HG03280 (cell line): Measurements from ENCODE around the gene TTC5.
A peak's percentile ranks its signal among the peaks of the same experiment; 100 is the strongest.
"Not testable (repeated sequence)": the region's sequence is repeated elsewhere in the genome, so short reads cannot be mapped to it uniquely, and the experiment has no call there.

ENCODE experiments used
- ATAC-seq: cut with Tn5 transposase; IDR thresholded peaks from one replicate; pipeline ENCODE4 v1.9.1; 2021; ENCODE audit warnings: mild to moderate bottlenecking, moderate library complexity; ENCODE audit not compliant: unreplicated experiment

TTC5 gene, protein sequence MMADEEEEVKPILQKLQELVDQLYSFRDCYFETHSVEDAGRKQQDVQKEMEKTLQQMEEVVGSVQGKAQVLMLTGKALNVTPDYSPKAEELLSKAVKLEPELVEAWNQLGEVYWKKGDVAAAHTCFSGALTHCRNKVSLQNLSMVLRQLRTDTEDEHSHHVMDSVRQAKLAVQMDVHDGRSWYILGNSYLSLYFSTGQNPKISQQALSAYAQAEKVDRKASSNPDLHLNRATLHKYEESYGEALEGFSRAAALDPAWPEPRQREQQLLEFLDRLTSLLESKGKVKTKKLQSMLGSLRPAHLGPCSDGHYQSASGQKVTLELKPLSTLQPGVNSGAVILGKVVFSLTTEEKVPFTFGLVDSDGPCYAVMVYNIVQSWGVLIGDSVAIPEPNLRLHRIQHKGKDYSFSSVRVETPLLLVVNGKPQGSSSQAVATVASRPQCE

DNA sequence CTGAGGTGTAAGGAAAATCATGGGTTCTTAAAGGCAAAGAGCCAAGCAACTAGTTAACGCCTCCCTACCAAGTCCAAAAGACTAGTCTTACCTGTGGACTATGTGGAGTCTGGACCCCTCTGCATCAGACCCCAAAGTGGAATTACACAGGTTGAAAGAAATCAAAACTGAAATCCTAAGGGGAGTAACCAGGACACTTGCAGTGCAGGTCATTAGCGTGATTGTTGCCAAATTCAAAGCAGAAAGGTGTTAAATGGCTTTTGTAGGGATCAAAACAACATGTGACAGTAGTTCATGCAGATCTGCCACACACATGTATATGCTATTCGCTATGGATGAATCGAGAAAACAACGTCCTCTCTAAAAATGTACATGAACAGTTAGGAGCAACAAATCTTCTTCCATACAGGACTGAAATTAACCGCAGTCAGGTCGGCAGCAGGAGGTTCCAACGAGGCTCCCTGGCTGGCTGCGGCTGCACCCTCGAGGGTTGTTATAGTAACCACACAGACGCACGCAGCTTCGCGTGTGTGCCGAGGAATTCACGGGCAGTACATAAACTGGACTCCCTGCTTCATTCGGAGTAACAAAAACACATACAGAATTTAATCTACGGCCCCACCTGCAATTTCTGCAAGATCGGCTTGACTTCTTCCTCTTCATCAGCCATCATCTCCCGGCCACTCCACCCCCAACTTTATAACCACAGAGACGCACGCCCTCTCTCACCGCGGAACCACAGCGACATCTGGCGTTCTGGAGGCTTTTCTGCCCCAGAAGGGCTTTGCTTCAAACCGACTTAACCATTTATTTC, at the start of gene TTC5:
Gene TTC5, minus strand, starts transcription at position 687 of the 814 bp plus-strand sequence. Its CDS starts 14 bp downstream, at position 673.
- ATAC-seq: peak; percentile 94

DNA sequence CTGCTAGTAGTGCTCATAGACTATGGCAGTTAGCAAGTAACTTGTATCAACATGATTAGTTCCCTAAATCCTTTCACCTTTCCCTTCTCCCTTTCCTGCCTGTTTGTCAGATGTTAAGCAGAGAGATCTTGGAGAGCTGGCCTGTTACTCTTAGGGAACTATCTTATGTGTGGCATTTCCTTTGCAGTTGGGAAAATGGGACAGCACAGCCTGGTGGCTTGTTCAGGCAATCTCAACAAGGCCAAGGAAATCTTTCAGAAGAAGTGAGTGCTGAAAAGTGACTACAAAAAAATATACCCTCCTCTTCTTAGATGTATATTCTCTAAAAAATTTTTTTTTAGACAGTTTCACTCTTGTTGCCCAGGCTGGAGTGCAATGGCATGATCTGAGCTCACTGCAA, 45.1 kb upstream of the TTC5 start:
- no peak for ATAC-seq

DNA sequence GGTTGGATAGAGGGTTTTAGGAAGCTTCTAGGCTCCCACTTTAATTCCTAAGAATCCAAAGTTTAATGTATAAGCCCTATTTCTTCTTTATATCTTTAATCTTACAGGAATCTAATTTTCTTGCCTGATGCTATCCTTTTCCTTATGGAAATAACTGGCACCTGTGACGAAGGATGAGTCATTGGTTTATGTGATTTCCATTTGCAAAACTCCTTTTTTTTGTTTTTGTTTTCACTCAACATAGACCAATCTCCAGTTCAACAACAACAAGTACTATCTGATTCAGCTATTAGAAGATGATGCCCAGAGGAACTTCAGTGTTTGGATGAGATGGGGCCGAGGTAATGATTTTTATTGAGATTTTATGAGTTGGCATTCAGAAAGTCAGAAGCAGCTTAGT, 44.5 kb upstream of the TTC5 start:
- ATAC-seq: no peak

DNA sequence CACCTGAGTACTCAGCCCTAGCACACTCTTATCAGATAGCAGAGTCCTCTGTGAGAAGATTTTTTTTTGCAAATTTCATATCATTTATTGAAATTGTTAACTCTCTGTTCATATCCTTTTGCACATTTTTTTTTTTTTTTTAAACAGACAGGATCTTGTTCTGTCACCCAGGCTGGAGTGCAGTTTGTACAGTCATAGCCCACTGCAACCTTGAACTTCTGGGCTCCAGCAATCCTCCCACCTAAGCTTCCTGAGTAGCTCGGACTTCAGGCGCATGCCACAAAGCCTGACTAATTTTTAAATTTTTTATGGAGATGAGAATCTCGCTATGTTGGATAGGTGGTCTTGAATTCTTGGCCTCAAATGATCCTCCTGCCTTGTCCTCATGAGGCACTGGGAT, 42.0 kb upstream of the TTC5 start:
- ATAC-seq: no peak

DNA sequence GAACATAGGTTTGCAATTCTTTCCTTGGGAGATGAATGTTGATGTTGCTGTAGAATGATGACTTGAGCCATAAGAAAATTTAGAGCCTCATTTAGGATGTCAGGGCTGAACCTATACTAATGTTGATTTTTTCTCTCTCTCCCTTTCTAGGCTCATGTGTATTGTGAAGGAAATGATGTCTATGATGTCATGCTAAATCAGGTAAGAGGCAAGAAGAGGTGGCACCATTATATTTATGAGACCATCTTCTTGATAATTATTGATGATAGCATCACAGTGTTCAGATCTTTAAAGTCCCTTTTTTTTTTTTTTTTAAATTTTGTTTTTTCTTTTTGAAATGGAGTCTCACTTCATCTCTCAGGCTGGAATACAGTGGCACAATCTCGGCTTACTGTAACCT, 41.0 kb upstream of the TTC5 start:
- no peak for ATAC-seq

DNA sequence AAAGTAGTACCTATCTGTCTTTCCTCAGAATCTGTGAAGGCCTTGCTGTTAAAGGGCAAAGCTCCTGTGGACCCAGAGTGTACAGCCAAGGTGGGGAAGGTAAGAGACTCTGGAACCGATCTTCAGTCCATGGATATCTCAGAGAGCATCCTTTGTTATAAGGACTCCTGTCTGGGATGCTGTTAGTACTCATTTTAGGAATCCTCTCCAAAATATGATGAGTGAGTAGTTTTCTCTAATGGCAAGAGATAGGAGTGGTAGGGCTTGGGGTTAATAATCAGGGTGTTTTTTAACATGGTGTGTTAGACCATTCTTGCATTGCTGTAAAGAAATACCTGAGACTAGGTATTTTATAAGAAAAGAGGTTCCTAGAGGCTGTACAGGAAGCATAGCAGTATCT, 39.6 kb upstream of the TTC5 start:
- no peak for ATAC-seq

DNA sequence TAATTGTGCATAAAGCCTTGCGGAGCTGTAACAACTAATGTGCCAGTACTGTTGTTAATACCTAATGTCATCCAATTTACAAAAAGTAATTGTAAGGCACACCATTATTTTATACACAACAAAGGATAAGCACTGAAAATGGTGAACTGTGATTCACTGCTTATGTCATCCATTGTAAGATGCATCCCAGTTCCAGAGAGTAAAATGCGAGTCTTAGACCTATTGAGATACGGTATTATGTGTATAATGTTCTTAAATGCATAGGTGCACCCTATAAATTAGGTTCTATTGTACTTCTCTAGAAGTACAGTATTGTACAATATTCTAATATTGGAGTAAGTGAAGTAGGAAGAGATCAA, 38.1 kb upstream of the TTC5 start:
- no peak for ATAC-seq

DNA sequence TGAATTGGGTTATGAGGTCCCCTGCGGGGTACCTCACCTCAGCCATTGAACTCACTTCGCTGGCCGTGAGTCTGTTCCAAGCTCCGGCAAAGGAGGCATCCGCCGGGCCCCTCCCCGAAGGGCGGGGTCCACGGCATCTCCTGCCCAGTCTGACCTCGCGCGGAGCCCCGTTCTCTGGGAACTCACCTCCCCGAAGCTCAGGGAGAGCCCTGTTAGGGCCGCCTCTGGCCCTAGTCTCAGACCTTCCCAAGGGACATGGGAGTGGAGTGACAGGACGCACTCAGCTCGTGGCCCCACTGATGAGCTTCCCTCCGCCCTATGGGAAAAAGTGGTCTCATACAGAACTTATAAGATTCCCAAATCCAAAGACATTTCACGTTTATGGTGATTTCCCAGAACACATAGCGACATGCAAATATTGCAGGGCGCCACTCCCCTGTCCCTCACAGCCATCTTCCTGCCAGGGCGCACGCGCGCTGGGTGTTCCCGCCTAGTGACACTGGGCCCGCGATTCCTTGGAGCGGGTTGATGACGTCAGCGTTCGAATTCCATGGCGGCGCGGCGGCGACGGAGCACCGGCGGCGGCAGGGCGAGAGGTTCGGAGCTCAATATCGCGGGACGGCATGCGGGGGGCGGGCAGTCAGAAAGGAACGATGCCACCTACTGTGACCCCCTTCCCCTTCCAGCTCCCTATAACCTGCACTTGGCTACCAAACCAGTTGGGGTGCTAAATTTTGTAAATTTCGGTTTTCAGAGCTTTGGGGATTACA, 37.5 kb upstream of the TTC5 start, which contains the start of gene PARP2:
Gene PARP2, plus strand, starts transcription at position 544 of the 770 bp plus-strand sequence. Its CDS starts 7 bp downstream, at position 551.
- ATAC-seq: peak; percentile 91

DNA sequence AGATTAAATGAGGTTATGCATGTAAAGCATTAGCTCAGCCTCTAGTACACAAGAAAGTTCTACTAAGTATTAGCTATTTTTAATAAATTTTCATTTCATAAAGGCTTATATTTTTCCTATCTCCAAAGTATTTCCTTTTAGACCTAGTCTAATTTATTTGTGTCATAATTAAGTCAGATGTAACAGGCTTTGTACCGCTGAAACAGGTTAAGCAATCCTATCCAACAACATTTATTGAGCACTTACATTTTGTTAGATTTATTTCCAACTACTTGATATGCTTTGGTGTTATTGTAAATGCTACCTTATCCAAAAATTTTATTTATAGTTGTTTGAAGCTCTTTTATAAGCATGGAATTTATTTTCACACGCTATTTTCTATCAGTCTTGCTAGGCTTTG, 35.9 kb upstream of the TTC5 start:
- no peak for ATAC-seq

DNA sequence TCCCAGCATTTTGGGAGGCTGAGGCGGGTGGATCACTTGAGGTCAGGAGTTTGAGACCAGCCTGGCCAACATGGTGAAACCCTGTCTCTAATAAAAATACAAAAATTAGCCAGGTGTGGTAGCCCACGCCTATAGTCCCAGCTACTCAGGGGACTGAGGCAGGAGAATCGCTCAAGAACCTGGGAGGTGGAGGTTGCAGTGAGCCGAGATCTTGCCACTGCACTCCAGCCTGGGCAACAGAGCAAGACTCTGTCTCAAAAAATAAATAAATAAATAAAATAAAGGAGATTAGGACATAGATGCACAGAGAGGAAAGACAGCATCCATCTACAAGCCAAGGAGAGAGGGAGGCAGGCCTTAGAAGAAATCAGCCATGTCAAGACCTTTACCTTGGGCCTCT, 35.3 kb upstream of the TTC5 start:
- ATAC-seq: not testable (repeated sequence)

DNA sequence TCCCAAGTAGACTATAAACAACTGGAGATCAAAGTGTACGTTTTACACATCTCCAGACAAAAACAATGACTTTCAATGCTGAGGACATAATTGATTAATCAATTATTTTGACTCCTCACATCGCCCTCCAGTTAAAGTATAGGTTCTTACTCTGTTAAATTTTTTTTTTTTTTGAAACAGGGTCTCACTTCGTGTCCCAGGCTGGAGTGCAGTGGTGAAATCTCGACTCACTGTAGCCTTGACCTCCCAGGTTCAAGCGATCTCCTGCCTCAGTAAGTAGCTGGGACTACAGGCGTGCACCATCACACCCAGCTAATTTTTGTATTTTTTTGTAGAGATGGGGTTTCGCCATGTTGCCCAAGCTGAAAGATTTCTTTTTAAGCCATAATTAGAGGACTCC, 28.3 kb upstream of the TTC5 start:
- ATAC-seq: no peak

DNA sequence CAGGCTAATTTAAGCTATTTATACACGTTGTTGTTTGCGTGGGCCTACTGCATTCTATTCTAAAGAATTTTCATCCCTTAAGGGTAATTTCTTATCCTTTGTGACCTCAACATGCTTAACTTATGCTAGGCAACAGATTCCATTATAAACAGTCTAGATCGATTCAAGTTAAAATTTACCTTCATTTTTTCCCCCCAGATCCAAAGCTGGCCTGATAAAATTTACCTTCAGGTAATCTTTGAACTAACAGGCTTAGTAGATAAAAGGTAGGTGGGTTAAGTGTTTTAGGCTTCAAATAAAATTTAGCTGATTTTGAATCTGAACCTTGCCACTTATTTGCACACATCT, 27.7 kb upstream of the TTC5 start:
- ATAC-seq: no peak

DNA sequence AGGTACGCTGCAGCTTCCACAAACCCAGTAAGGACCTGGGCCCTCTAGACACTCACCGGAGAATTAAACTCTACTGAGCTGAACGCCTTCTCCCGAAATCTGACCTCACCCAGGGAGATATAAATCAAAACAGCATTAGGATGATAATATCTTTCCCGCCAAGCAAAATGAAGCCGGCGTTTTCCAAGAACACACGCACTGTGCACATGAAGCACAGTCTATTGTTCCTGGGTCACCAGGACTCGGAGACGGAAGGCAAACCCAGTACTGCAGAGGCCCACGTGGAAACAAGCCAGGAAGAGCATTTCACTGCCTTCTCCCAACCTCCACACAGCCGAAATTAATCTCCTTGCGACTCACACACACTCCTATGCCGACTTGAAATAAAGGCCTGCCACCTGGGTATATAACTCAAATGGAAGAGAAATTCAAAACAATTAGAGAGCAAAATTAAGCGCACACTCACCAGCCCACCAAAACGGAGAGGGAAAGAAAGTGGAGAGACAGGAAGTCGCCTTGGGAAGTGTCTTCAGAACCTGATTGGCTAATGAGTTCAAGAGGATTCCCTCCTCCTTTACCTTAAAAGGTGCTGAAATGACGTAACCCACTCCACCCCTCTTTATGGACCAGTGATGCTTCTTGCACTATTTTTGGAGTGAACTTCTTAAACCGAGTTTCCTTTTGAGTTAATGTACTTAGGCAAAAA, 27.2 kb upstream of the TTC5 start, which contains the start of gene CCNB1IP1:
Gene CCNB1IP1, minus strand, starts transcription at position 492 of the 706 bp plus-strand sequence. CDS start 16,756 bp downstream, outside the sequence.
- peak; percentile 98 for ATAC-seq

DNA sequence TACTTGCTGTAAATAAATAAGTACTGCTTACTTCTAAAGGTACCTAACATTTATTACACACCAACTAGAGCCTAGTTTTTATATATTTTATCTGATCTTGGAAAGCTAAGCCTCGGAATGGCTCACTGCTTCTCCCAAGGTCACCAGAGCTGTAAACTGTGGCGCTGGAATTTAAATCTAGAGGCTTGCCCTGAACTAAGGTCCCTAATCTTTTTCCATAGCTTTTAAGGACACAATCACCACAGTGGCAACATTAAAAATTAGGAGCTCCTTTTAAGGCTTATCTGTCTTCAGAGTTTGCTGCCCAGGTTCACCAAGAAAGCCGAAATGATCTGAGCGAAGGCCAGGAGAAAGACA, 26.7 kb upstream of the TTC5 start:
- no peak for ATAC-seq

DNA sequence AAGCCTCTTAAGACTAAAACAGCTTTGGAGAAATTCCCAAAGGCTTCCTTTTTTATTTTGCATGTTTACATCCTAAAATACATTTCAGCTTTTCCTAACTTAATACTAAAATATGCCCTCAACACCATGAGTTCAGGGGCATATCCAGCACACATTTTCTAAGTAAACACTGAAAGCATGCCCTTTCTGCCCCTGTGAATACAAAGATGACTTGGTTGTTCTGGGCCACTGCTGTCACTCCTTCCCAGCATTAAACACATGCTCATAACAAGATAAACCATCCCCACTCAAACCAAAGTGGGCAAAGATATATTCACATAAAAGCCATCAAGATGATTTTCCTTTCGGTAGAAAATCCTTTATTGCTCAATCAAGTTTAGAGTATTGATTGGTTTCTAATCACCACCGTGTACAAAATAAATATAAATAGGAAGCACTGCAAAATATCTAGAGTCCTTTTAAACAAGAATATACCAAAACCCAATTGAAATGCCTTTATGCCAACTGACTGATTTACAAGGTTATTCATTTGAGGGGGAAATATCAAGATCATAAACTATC, 25.4 kb upstream of the TTC5 start:
- no peak for ATAC-seq

DNA sequence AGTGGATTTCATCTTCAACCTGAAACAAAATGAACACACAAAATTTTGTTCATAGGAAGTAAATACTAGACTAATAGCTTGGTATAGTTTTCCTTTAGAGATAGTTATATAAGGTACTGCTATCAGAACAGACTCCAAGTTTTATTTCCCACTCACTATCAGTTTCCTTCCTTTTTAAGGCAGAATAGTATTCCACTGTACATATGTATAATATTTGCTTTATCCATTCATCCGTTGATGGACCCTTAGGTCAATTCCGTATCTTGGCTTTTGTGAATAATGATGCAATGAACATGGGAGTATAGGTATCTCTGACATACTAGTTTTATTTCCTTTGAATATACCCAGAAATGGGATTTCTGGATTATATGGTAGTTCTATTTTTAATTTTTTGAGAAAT, 23.6 kb upstream of the TTC5 start:
- ATAC-seq: no peak

DNA sequence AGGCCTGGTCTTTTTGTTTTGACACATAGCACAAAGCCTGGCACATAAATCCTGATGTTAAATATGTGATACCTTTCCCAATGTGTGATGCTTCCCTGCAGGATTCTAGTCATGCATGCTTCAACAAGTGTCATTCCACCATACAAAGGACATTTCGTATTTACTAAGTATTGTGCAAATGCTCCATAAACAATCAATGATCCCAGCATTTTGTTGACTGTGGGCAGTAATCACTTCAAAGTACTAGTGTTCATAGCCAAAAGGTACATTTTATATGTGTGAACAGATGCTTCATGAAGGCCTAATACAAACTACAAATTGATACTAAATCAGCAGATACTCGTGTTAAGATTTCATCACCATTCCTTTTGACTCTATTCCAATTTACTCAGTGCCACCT, 23.0 kb upstream of the TTC5 start:
- ATAC-seq: no peak

DNA sequence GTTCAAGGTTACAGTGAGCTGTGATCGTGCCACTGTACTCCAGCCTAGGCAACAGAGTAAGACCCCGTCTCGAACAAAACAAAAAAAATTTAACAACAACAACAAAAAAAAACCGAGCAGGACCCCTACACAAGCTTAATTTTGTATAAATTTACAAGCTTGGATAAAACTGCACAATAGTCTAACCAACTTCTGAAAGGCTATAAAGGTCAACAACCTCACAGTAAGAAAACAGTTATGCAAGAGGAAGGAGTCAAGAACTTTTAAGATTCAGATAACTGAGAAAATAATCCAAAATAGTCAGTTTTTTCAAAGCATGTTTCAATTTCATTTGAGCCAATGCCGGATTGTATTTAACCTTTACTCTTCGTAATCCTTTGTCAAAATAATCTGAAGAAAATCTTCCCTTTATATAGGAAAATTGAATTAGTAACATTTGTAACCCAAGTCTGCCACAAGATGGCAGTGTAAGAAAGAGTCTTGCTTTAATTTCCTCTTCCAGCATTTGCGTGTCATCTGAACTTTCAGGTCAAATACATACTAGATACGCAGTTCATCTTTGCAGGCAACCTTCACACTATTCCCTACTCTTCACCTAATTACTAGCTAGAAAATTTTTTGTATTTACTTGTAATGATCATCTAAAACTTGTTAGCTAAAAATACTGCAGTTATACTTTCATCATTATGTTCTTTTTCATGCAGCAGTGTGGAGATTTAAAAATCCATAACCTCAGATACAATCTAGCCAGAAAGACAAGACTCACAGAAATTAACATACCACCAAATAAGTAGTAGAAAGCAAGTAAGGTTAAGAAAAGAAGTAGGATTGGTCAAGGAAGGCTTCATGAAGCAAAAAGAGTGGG, 21.5 kb upstream of the TTC5 start:
- no peak for ATAC-seq

DNA sequence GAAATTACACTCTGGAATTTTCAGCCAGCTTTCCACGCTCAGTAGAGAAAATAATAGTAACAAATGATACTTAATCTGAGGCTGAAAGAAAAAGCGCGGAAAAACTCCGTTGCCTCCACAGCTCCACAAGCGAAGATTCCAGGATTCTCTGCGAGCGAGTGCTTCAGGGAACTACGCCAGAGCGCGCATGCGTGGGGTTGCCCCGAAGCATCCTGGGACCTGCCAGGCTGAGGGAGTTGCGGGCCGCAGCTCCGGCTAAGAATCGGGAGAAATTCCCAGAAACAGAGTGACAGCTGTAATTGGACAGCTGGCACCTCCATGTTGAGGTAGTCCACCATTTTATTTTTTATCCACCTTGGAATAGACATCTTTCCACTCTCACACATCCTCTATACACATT, 12.0 kb upstream of the TTC5 start:
- ATAC-seq: no peak
